ENCODE results near the gene COG5. TPM values are rescaled to one million over a fixed set of nuclear protein-coding genes. Genes with fewer than 3 reads are reported as not detected.

COG5 gene
- total and polyA plus RNA-seq, 2 of the 8 experiments (the other 6 are each of a cell fraction or from before 2014, with no cell fraction given) = 10.5 to 28.1 TPM

GRCh38 chr7:107355616-107356015 lies 208.1 kb downstream of the COG5 start:
- no peak overlapping the region for H3K23ac ChIP-seq (ENCODE audit: insufficient read length)
- H3K14ac ChIP-seq (ENCODE audit: insufficient read length) = no peak overlapping the region
- H4K20me1 ChIP-seq (replicated peaks in 1 of 2; ENCODE audit: control insufficient read depth in 1 of 2, insufficient read depth in 2 of 2, low read length in 2 of 2) = peaks cover 0 to 3% of the 10 kb centered on the region in 2 experiments
- no peaks in the 10 kb centered on the region for H3K79me1 ChIP-seq (ENCODE audit: low read depth, low read length)
- TF ChIP-seq, protein P1, sequence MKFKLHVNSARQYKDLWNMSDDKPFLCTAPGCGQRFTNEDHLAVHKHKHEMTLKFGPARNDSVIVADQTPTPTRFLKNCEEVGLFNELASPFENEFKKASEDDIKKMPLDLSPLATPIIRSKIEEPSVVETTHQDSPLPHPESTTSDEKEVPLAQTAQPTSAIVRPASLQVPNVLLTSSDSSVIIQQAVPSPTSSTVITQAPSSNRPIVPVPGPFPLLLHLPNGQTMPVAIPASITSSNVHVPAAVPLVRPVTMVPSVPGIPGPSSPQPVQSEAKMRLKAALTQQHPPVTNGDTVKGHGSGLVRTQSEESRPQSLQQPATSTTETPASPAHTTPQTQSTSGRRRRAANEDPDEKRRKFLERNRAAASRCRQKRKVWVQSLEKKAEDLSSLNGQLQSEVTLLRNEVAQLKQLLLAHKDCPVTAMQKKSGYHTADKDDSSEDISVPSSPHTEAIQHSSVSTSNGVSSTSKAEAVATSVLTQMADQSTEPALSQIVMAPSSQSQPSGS (IDR thresholded peaks at IDR 0.05; ENCODE audit: low read length) = no peak
- TF ChIP-seq E2F6 (IDR thresholded peaks at IDR 0.05) (no peak), POLR2AphosphoS5 (IDR thresholded peaks at IDR 0.05; ENCODE audit: low read depth, low read length) (no peak), EGR1 (IDR thresholded peaks at IDR 0.05; ENCODE audit: borderline replicate concordance, low read depth, low read length) (no peak), EP300 (IDR thresholded peaks at IDR 0.05; ENCODE audit: borderline replicate concordance in 1 of 2, low read depth in 2 of 2, low read length in 2 of 2) (no peak), SAP30 (IDR thresholded peaks at IDR 0.05; ENCODE audit: insufficient read depth, insufficient replicate concordance, low read length) (no peak), KDM4A (IDR thresholded peaks at IDR 0.05; ENCODE audit: low read depth, low read length, severe bottlenecking) (no peak), CEBPB (IDR thresholded peaks at IDR 0.05; ENCODE audit: low read depth, low read length) (no peak), SRF (IDR thresholded peaks at IDR 0.05; ENCODE audit: low read depth, low read length) (no peak)
- H3K18ac ChIP-seq (ENCODE audit: extremely low read depth, low read length) = no peak overlapping the region
- no peaks in the 10 kb centered on the region; a peak in 1 of 4 replicates for H3K9me3 ChIP-seq (ENCODE audit: insufficient read depth in 2 of 2, low read depth in 1 of 2, low read length in 1 of 2)
- H2BK5ac ChIP-seq (ENCODE audit: low read depth, low read length) = no peak overlapping the region
- H4K91ac ChIP-seq (replicated peaks; ENCODE audit: insufficient read length, low read length) = no peak overlapping the region
- H3K9ac ChIP-seq (replicated peaks in 1 of 4; ENCODE audit: extremely low read depth in 1 of 4, low read depth in 3 of 4, low read length in 3 of 4) = no peak overlapping the region
- no peak overlapping the region for H3K56ac ChIP-seq (replicated peaks; ENCODE audit: insufficient read length, low read depth, low read length)
- H3K4me3 ChIP-seq (ENCODE audit: extremely low read depth in 1 of 4, insufficient read depth in 2 of 4, low read depth in 3 of 4, low read length in 4 of 4) = no peak overlapping the region
- H3K27me3 ChIP-seq (replicated peaks in 1 of 4; ENCODE audit: control insufficient read depth in 3 of 4, extremely low read depth in 1 of 4, insufficient read depth in 3 of 4, low read length in 3 of 4) = no peaks in the 10 kb centered on the region
- no peak overlapping the region for H2BK12ac ChIP-seq (ENCODE audit: low read depth, low read length)
- no peak overlapping the region for H2AK5ac ChIP-seq (ENCODE audit: low read depth, low read length)
- WGBS, 2 experiments (ENCODE audit: extremely low coverage in 1 of 2, insufficient coverage in 1 of 2, insufficient read length in 1 of 2, insufficient replicate concordance in 2 of 2, low coverage in 1 of 2, low lambda C conversion rate in 2 of 2, missing lambda C conversion rate in 1 of 2) = 93% methylated on average over 2 of the region's 2 CpGs; no CpG with 5 or more reads in 1 of the 2 experiments
- no peaks in the 10 kb centered on the region for H3K4me1 ChIP-seq (replicated peaks in 1 of 4; ENCODE audit: control insufficient read depth in 3 of 4, insufficient read depth in 4 of 4, low read length in 3 of 4)
- no peak overlapping the region for H3K4ac ChIP-seq (replicated peaks; ENCODE audit: insufficient read length, low read depth, low read length)
- CTCF ChIA-PET (ENCODE audit: partially characterized antibody) = no interaction called here
- no peaks in the 10 kb centered on the region for H3K23me2 ChIP-seq (ENCODE audit: low read depth, low read length)
- no peaks in the 10 kb centered on the region for H3K79me2 ChIP-seq (ENCODE audit: control insufficient read depth in 1 of 2, insufficient read depth in 2 of 2, low read length in 2 of 2)
- H3K27ac ChIP-seq (ENCODE audit: low read depth, low read length) = no peak overlapping the region
- POLR2A ChIA-PET (ENCODE audit: partially characterized antibody) = no interaction called here
- no peak overlapping the region for H2BK20ac ChIP-seq (ENCODE audit: low read length)
- H4K8ac ChIP-seq (ENCODE audit: extremely low read depth, insufficient read depth, low read length) = no peak overlapping the region
- H2AFZ ChIP-seq (ENCODE audit: low read length) = no peak overlapping the region
- no peak for DNase-seq (ENCODE audit: low read depth in 1 of 2, low spot score in 2 of 2)
- no peak overlapping the region for H2BK15ac ChIP-seq (ENCODE audit: low read length)
- H3K4me2 ChIP-seq (ENCODE audit: insufficient read depth in 1 of 2, low read depth in 2 of 2, low read length in 2 of 2) = no peak overlapping the region
- FAIRE-seq = no peak
- H2BK120ac ChIP-seq (replicated peaks; ENCODE audit: low read depth, low read length) = no peak overlapping the region
- H3K36me3 ChIP-seq (ENCODE audit: control insufficient read depth in 2 of 4, insufficient read depth in 4 of 4, low read length in 3 of 4) = peaks cover 0 to 13% (median 1%) of the 10 kb centered on the region in 4 experiments; a peak in 5 of 8 replicates
- no peak overlapping the region for H4K5ac ChIP-seq (ENCODE audit: insufficient read length, low read depth, low read length)
